GM23338 (cell line): ENCODE results near the gene BCL2. TPM values are rescaled to one million over a fixed set of nuclear protein-coding genes. Genes with fewer than 3 reads are reported as not detected.

ENCODE experiments used
- ATAC-seq: fragments of 200-7000 bp; cut with Tn5 transposase; 3 replicates; pipeline ENCODE4 v1.9.1; 2020
- DNase-seq: peaks from one replicate; pipeline ENCODE4 v3.0.0-alpha.2; 2015; ENCODE audit warnings: low spot score
- H2AFZ ChIP-seq: fragments of 200-600 bp; sonication (generic); 2 replicates; pipeline ENCODE4 v1.8.0; 2016; ENCODE audit warnings: antibody characterized with exemption, mild to moderate bottlenecking, moderate library complexity
- H3F3A ChIP-seq: fragments of 200-600 bp; sonication (generic); replicated peaks from 2 replicates; pipeline ENCODE4 v1.8.0; 2017; ENCODE audit warnings: antibody characterized with exemption, mixed run types, low read depth
- H3K27ac ChIP-seq: fragments of 200-600 bp; sonication (generic); 2 replicates; pipeline ENCODE4 v1.6.1; 2016; ENCODE audit warnings: low read depth
- H3K27me3 ChIP-seq: fragments of 200-600 bp; sonication (generic); 2 replicates; pipeline ENCODE4 v1.8.0; 2016; ENCODE audit warnings: mild to moderate bottlenecking, mixed run types, moderate library complexity; ENCODE audit not compliant: insufficient read depth
- H3K36me3 ChIP-seq: fragments of 200-600 bp; sonication (generic); 2 replicates; pipeline ENCODE4 v1.8.0; 2016; ENCODE audit warnings: mild to moderate bottlenecking; ENCODE audit not compliant: insufficient read depth
- H3K4me1 ChIP-seq: fragments of 200-600 bp; sonication (generic); 2 replicates; pipeline ENCODE4 v1.8.0; 2016; ENCODE audit warnings: mild to moderate bottlenecking, moderate library complexity; ENCODE audit not compliant: insufficient read depth
- H3K4me2 ChIP-seq: fragments of 200-600 bp; sonication (generic); 2 replicates; pipeline ENCODE4 v1.7.1; 2017; ENCODE audit warnings: mixed run types
- H3K4me3 ChIP-seq: fragments of 200-600 bp; sonication (generic); 2 replicates; pipeline ENCODE4 v1.6.1; 2016; ENCODE audit warnings: mixed run types
- H3K79me2 ChIP-seq: fragments of 200-600 bp; sonication (generic); replicated peaks from 2 replicates; pipeline ENCODE4 v1.8.0; 2017; ENCODE audit warnings: mild to moderate bottlenecking; ENCODE audit not compliant: insufficient read depth
- H3K9me2 ChIP-seq: fragments of 200-600 bp; sonication (generic); 2 replicates; pipeline ENCODE4 v1.8.0; 2017; ENCODE audit not compliant: insufficient read depth
- H4K20me1 ChIP-seq: fragments of 200-600 bp; sonication (generic); replicated peaks from 2 replicates; pipeline ENCODE4 v1.8.0; 2017; ENCODE audit warnings: mild to moderate bottlenecking; ENCODE audit not compliant: insufficient read depth
- H3K27ac Mint-ChIP-seq: 2 replicates; pipeline ENCODE4 v1.8.0; 2020; ENCODE audit warnings: inconsistent platforms, mild to moderate bottlenecking, moderate library complexity, mixed read lengths
- H3K27me3 Mint-ChIP-seq: 3 replicates; pipeline ENCODE4 v1.8.0; 2022; ENCODE audit warnings: low read depth, mild to moderate bottlenecking, moderate library complexity, mixed read lengths, inconsistent platforms; ENCODE audit not compliant: insufficient read depth, poor library complexity
- H3K36me3 Mint-ChIP-seq: 3 replicates; pipeline ENCODE4 v1.8.0; 2021; ENCODE audit warnings: low read depth, mild to moderate bottlenecking, inconsistent platforms, moderate library complexity, mixed read lengths
- H3K4me1 Mint-ChIP-seq: 3 replicates; pipeline ENCODE4 v1.8.0; 2020; ENCODE audit warnings: mild to moderate bottlenecking, inconsistent platforms, mixed read lengths
- H3K4me3 Mint-ChIP-seq: 3 replicates; pipeline ENCODE4 v1.8.0; 2021; ENCODE audit warnings: moderate library complexity, mild to moderate bottlenecking, inconsistent platforms, mixed read lengths
- H3K9me3 Mint-ChIP-seq: 3 replicates; pipeline ENCODE4 v1.8.0; 2020; ENCODE audit warnings: moderate library complexity, mild to moderate bottlenecking, inconsistent platforms, mixed read lengths
- CREB1 ChIP-seq: fragments of 250-450 bp; sonication (Bioruptor Pico); IDR thresholded peaks from 2 replicates; pipeline ENCODE4 v1.5.0; 2020; ENCODE audit warnings: low read depth, mild to moderate bottlenecking, moderate library complexity
- EZH2 ChIP-seq: fragments of 200-600 bp; sonication (generic); IDR thresholded peaks from one replicate; pipeline ENCODE4 v1.8.0; 2017; ENCODE audit warnings: antibody characterized with exemption, mild to moderate bottlenecking, low read depth; ENCODE audit not compliant: unreplicated experiment
- EZH2phosphoT487 ChIP-seq: fragments of 200-600 bp; sonication (generic); IDR thresholded peaks from one replicate; pipeline ENCODE4 v1.8.1; 2018; ENCODE audit warnings: antibody characterized with exemption; ENCODE audit not compliant: unreplicated experiment
- JUNB ChIP-seq: IDR thresholded peaks from one replicate; pipeline ENCODE4 v1.6.1; 2016; ENCODE audit warnings: antibody characterized with exemption; ENCODE audit not compliant: unreplicated experiment
- NANOG ChIP-seq: IDR thresholded peaks from 2 replicates; pipeline ENCODE4 v1.6.1; 2016; ENCODE audit warnings: antibody characterized with exemption, borderline replicate concordance
- POLR2AphosphoS5 ChIP-seq: IDR thresholded peaks from 2 replicates; pipeline ENCODE4 v1.6.1; 2016; ENCODE audit warnings: antibody characterized with exemption, low read depth
- REST ChIP-seq: IDR thresholded peaks from one replicate; pipeline ENCODE4 v1.6.1; 2018; ENCODE audit warnings: antibody characterized with exemption; ENCODE audit not compliant: unreplicated experiment
- STAT1 ChIP-seq: IDR thresholded peaks from one replicate; pipeline ENCODE4 v1.6.1; 2016; ENCODE audit warnings: antibody characterized with exemption; ENCODE audit not compliant: unreplicated experiment
- ZNF114 ChIP-seq: fragments of 250-450 bp; sonication (Bioruptor Pico); IDR thresholded peaks from 2 replicates; pipeline ENCODE4 v1.5.0; 2020; ENCODE audit warnings: mild to moderate bottlenecking, moderate library complexity
- ZNF331 ChIP-seq: fragments of 250-450 bp; sonication (Bioruptor Pico); IDR thresholded peaks from 2 replicates; pipeline ENCODE4 v1.5.0; 2020; ENCODE audit warnings: low read depth, mild to moderate bottlenecking, moderate library complexity
- polyA plus RNA-seq: library from polyadenylated mRNA; unstranded; fragments of >200 nt; fragmentation: Nextera tagmentation; extraction: Ambion mirVana; gene quantifications from 2 replicates; pipeline ENCODE4 v1.2.1, GENCODE V29; 2016
- total RNA-seq: library from RNA; depleted of rRNA; stranded (reverse); fragments of >200 nt; shearing (Covaris generic); gene quantifications from 2 replicates; pipeline ENCODE4 v1.2.3, GENCODE V29; 2014
- TF ChIP-seq, protein P1 (sequence below): IDR thresholded peaks from 2 replicates; pipeline ENCODE4 v1.6.1; 2016; ENCODE audit warnings: antibody characterized with exemption
- TF ChIP-seq, protein P2 (sequence below): fragments of 250-450 bp; sonication (Bioruptor Pico); IDR thresholded peaks from 2 replicates; pipeline ENCODE4 v1.5.0; 2020; ENCODE audit warnings: mild to moderate bottlenecking, moderate library complexity
- TF ChIP-seq, protein P3 (sequence below), 2 experiments: fragments of 200-600 bp in 1 of 2; sonication (generic) in 1 of 2; conservative IDR thresholded peaks; 2 replicates each; pipeline versions ENCODE4 v1.5.1 to v1.6.1; 2016 to 2017; ENCODE audit warnings: antibody characterized with exemption in 2 of 2, low read depth in 2 of 2, mild to moderate bottlenecking in 2 of 2, moderate library complexity in 1 of 2

BCL2 gene
- total and polyA plus RNA-seq, 2 experiments from 2014 or later, result 1.2 to 4.0 TPM

DNA sequence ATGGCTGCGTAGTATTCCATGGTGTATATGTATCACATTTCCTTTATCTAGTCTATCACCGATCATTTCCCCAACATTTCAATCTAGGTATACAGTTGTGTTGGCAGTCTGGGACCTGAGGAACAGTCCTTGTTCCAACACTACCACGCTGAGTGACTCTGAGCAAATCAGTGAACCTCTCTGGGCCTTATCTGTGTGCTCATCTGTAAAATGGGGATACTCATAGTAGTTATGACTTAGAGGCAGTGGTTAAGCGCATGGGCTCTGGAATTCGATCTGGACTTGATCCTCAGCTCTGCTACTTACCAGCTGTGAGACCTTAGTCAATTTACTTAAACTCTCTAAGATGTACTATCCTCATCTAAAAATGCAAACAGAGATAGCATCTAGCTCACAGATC, 85.1 kb downstream of the BCL2 start (continued):
- no peak for TF ChIP-seq REST
- no peak for TF ChIP-seq ZNF331

DNA sequence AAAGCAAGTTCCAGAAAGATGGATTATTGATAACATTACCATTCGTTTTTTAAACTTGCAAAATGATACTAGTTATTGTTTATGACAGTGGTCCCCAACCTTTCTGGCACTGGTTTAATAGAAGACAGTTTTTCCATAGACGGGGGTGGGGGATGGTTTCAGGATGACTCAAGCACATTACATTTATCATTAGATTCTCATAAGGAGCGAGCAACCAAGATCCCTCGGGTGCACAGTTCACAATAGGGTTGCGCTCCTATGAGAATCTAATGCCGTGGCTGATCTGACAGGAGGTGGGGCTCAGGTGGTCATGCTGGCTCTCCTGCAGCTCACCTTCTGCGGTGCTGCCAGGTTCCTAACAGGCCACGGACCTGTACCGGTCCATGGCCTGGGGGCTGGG, 86.2 kb downstream of the BCL2 start:
- H3K4me3 ChIP-seq, result no peak overlapping the region
- TF ChIP-seq POLR2AphosphoS5 (no peak), JUNB (no peak), NANOG (no peak), CREB1 (CRISPR knock-in tag) (no peak), EZH2 (no peak), STAT1 (no peak), EZH2phosphoT487 (no peak), ZNF114 (no peak), ZNF331 (no peak)
- TF ChIP-seq, protein P1, sequence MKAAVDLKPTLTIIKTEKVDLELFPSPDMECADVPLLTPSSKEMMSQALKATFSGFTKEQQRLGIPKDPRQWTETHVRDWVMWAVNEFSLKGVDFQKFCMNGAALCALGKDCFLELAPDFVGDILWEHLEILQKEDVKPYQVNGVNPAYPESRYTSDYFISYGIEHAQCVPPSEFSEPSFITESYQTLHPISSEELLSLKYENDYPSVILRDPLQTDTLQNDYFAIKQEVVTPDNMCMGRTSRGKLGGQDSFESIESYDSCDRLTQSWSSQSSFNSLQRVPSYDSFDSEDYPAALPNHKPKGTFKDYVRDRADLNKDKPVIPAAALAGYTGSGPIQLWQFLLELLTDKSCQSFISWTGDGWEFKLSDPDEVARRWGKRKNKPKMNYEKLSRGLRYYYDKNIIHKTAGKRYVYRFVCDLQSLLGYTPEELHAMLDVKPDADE, result no peak
- TF ChIP-seq, protein P2, sequence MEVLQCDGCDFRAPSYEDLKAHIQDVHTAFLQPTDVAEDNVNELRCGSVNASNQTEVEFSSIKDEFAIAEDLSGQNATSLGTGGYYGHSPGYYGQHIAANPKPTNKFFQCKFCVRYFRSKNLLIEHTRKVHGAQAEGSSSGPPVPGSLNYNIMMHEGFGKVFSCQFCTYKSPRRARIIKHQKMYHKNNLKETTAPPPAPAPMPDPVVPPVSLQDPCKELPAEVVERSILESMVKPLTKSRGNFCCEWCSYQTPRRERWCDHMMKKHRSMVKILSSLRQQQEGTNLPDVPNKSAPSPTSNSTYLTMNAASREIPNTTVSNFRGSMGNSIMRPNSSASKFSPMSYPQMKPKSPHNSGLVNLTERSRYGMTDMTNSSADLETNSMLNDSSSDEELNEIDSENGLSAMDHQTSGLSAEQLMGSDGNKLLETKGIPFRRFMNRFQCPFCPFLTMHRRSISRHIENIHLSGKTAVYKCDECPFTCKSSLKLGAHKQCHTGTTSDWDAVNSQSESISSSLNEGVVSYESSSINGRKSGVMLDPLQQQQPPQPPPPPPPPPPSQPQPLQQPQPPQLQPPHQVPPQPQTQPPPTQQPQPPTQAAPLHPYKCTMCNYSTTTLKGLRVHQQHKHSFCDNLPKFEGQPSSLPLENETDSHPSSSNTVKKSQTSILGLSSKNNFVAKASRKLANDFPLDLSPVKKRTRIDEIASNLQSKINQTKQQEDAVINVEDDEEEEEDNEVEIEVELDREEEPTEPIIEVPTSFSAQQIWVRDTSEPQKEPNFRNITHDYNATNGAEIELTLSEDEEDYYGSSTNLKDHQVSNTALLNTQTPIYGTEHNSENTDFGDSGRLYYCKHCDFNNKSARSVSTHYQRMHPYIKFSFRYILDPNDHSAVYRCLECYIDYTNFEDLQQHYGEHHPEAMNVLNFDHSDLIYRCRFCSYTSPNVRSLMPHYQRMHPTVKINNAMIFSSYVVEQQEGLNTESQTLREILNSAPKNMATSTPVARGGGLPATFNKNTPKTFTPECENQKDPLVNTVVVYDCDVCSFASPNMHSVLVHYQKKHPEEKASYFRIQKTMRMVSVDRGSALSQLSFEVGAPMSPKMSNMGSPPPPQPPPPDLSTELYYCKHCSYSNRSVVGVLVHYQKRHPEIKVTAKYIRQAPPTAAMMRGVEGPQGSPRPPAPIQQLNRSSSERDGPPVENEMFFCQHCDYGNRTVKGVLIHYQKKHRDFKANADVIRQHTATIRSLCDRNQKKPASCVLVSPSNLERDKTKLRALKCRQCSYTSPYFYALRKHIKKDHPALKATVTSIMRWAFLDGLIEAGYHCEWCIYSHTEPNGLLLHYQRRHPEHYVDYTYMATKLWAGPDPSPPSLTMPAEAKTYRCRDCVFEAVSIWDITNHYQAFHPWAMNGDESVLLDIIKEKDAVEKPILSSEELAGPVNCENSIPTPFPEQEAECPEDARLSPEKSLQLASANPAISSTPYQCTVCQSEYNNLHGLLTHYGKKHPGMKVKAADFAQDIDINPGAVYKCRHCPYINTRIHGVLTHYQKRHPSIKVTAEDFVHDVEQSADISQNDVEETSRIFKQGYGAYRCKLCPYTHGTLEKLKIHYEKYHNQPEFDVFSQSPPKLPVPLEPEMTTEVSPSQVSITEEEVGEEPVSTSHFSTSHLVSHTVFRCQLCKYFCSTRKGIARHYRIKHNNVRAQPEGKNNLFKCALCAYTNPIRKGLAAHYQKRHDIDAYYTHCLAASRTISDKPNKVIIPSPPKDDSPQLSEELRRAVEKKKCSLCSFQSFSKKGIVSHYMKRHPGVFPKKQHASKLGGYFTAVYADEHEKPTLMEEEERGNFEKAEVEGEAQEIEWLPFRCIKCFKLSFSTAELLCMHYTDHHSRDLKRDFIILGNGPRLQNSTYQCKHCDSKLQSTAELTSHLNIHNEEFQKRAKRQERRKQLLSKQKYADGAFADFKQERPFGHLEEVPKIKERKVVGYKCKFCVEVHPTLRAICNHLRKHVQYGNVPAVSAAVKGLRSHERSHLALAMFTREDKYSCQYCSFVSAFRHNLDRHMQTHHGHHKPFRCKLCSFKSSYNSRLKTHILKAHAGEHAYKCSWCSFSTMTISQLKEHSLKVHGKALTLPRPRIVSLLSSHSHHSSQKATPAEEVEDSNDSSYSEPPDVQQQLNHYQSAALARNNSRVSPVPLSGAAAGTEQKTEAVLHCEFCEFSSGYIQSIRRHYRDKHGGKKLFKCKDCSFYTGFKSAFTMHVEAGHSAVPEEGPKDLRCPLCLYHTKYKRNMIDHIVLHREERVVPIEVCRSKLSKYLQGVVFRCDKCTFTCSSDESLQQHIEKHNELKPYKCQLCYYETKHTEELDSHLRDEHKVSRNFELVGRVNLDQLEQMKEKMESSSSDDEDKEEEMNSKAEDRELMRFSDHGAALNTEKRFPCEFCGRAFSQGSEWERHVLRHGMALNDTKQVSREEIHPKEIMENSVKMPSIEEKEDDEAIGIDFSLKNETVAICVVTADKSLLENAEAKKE (CRISPR knock-in tag), result no peak
- TF ChIP-seq, protein P3, sequence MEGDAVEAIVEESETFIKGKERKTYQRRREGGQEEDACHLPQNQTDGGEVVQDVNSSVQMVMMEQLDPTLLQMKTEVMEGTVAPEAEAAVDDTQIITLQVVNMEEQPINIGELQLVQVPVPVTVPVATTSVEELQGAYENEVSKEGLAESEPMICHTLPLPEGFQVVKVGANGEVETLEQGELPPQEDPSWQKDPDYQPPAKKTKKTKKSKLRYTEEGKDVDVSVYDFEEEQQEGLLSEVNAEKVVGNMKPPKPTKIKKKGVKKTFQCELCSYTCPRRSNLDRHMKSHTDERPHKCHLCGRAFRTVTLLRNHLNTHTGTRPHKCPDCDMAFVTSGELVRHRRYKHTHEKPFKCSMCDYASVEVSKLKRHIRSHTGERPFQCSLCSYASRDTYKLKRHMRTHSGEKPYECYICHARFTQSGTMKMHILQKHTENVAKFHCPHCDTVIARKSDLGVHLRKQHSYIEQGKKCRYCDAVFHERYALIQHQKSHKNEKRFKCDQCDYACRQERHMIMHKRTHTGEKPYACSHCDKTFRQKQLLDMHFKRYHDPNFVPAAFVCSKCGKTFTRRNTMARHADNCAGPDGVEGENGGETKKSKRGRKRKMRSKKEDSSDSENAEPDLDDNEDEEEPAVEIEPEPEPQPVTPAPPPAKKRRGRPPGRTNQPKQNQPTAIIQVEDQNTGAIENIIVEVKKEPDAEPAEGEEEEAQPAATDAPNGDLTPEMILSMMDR (conservative IDR thresholded peaks at IDR 0.05; ENCODE audit: low read depth in 2 of 2), result no peak

More for the DNA sequence above, 86.2 kb downstream of the BCL2 start:
- Mint-ChIP-seq H3K9me3 (no peaks in the 10 kb centered on the region), H3K36me3 (no peaks in the 10 kb centered on the region), H3K4me3 (no peak overlapping the region), H3K4me1 (peaks cover 17% of the 10 kb centered on the region; the same call in 2 of the 3 replicates), H3K27me3 (peaks cover 2% of the 10 kb centered on the region), H3K27ac (no peak overlapping the region)
- H4K20me1 ChIP-seq, result no peaks in the 10 kb centered on the region
- no peaks in the 10 kb centered on the region for H3F3A ChIP-seq
- H2AFZ ChIP-seq, result no peak overlapping the region
- ATAC-seq (no peak), DNase-seq (no peak)
- no peak overlapping the region for H3K4me2 ChIP-seq
- no peaks in the 10 kb centered on the region for H3K36me3 ChIP-seq
- no peaks in the 10 kb centered on the region for H3K27me3 ChIP-seq
- no peak overlapping the region for H3K27ac ChIP-seq
- peaks cover 12% of the 10 kb centered on the region for H3K4me1 ChIP-seq
- H3K79me2 ChIP-seq, result no peaks in the 10 kb centered on the region
- H3K9me2 ChIP-seq, result no peaks in the 10 kb centered on the region
